GM20000 (cell line): ENCODE measurements around the gene NKD1.

Experiments
- DNase-seq: peaks from one replicate; pipeline ENCODE4 v3.0.0; 2012; ENCODE audit warnings: low spot score
- CTCF ChIP-seq: IDR thresholded peaks from 2 replicates; pipeline ENCODE4 v1.5.1; 2012; ENCODE audit warnings: mild to moderate bottlenecking, control low read depth; ENCODE audit errors: extremely low read depth, missing control alignments

NKD1 gene

GRCh38 chr16:50683689-50684374 is 135.6 kb downstream of the NKD1 start:
- TF ChIP-seq CTCF = no peak
- DNase-seq = peak; percentile 79

- DNase-seq = no peak
- TF ChIP-seq CTCF = no peak
Observed at GRCh38 chr16:50684823-50685461, 136.7 kb downstream of the NKD1 start.

- TF ChIP-seq CTCF = no peak
- no peak for DNase-seq
Observed at GRCh38 chr16:50685462-50686063, 137.4 kb downstream of the NKD1 start.

GRCh38 chr16:50688083-50688482 is 139.9 kb downstream of the NKD1 start:
- no peak for TF ChIP-seq CTCF
- DNase-seq = no peak

- no peak for TF ChIP-seq CTCF
- no peak for DNase-seq
Observed at GRCh38 chr16:50688867-50689266, 140.7 kb downstream of the NKD1 start.

- no peak for DNase-seq
- no peak for TF ChIP-seq CTCF
Observed at GRCh38 chr16:50690177-50690576, 142.0 kb downstream of the NKD1 start.

GRCh38 chr16:50692644-50692998 is 144.4 kb downstream of the NKD1 start:
- TF ChIP-seq CTCF = no peak
- DNase-seq = no peak
